Measurements from ENCODE around the gene MYH13.

GRCh38 chr17:10265100-10265810 lies 107.6 kb downstream of the MYH13 start:
- TF ChIP-seq CTCF (IDR thresholded peaks at IDR 0.05; ENCODE audit: low read depth, low read length) = no peak
- TF ChIP-seq POLR2A (IDR thresholded peaks at IDR 0.05; ENCODE audit: extremely low read depth, insufficient read length) = no peak

Data from NB4 (cell line).